Epidermal melanocyte (primary cell): ENCODE data around the gene SEC31A.
A peak's percentile ranks its signal among the peaks of the same experiment; 100 is the strongest.
"Not testable (repeated sequence)": the region's sequence is repeated elsewhere in the genome, so short reads cannot be mapped to it uniquely, and the experiment has no call there.

Experiments used
- DNase-seq: peaks from one replicate; pipeline ENCODE4 v3.0.0; 2011; ENCODE audit warnings: low spot score; ENCODE audit not compliant: insufficient read length

The SEC31A gene

GRCh38 chr4:82833696-82834313 is 57.1 kb downstream of the SEC31A start:
- DNase-seq = no peak

DNA sequence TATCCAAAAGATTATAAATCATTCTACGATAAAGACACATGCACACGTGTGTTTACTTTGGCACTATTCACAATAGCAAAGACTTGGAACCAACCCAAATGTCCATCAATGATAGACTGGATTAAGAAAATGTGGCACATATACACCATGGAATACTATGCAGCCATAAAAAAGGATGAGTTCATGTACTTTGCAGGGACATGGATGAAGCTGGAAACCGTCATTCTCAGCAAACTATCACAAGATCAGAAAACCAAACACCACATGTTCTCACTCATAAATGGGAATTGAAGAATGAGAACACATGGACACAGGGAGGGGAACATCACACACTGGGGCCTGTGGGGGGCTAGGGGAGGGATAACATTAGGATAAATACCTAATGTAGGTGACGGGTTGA is 57.9 kb downstream of the SEC31A start:
- not testable (repeated sequence) for DNase-seq

DNA sequence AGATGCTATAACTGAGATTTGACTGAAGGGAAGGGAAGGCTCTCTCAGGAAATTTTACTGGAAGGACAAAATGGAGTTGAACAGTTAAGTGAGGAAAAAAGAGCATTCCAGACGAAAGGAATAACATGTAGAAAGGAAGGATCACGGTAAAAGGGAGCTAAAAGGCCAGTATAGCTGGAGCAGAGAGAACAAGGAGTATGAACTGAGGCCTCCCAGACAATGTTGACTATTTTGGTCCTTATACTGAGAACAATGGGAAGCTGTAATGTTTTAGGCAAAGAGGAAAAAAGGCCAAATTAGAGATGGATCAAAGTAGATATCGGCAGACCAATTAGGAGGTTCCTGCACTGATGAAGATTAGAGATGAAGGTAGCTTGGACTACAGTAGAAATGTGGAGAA is 65.5 kb downstream of the SEC31A start:
- DNase-seq = no peak

- DNase-seq = no peak
Observed at GRCh38 chr4:82823062-82823461, 67.9 kb downstream of the SEC31A start.

DNA sequence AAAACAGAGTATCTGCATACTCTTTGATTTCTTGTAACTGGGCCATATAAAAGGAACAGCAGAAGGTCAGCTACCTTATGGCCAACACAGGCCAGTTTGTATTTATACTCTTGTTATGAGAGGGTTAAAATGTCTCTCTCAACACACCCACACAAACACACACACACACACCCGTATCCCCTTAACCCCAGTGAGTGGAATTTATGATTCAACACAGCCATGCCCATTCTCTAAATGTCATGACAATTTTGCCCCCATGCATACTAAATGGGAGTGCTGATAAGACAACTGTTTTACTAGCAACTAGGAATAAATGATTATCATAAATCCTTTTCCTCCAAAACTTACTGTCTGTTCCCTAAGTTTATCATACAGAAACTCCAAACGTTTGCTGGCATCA is 70.3 kb downstream of the SEC31A start:
- no peak for DNase-seq

- no peak for DNase-seq
Observed at GRCh38 chr4:82818664-82819662, 72.0 kb downstream of the SEC31A start.

DNA sequence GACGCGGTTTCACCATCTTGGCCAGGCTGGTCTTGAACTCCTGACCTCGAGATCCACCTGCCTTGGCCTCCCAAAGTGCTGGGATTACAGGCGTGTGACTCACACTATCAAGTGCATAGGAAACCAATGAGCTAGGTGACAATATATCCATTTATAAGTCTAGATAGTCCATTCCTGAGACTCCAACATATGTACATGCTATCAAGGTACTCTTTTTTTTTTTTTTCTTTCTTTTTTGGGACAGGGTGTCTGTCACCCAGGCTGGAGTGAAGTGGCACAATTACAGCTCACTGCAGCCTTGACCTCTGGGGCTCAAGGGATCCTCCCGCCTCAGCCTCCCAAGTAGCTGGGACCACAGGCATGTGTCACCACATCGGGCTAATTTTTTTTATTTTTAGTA is 74.1 kb downstream of the SEC31A start:
- not testable (repeated sequence) for DNase-seq

DNA sequence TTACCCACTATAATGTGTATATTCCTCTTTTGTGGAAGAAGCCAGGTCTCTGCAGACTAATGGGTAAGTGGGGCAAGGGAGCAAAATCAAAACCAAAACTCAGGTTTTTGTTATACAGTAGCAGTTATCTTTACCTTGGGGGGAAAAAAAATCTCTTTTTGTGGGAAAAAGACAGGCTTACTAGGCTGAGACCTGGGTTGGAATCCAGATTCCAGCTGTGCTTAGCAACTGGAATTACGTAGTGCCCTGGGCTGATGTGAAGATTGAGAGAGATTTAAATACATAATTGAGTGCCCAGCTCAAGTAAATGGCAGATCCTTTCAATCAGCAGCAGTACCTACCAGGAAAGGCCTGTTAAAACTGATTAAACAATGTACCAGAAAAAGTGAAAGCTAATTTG is 76.9 kb downstream of the SEC31A start:
- DNase-seq = no peak

GRCh38 chr4:82811838-82812341 is 79.1 kb downstream of the SEC31A start:
- DNase-seq = no peak

DNA sequence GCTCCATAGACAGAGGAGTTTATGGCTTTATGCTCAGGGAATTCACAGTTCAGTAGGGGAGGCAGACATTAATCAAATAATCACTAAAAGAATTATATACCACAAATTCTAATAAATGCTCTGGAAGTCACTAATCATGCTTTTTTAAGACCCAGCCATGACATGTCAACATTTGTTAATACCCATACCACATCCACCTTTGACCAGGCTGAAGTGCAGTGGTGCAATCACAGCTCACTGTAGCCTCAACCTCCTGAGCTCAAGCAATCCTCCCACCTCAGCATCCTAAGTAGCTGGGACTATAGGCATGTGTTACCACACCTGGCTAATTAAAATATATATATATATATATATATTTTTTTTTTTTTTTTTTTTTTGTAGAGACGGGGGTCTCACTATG is 79.6 kb downstream of the SEC31A start:
- DNase-seq = no peak

GRCh38 chr4:82810176-82810575 is 80.8 kb downstream of the SEC31A start:
- DNase-seq = no peak

DNA sequence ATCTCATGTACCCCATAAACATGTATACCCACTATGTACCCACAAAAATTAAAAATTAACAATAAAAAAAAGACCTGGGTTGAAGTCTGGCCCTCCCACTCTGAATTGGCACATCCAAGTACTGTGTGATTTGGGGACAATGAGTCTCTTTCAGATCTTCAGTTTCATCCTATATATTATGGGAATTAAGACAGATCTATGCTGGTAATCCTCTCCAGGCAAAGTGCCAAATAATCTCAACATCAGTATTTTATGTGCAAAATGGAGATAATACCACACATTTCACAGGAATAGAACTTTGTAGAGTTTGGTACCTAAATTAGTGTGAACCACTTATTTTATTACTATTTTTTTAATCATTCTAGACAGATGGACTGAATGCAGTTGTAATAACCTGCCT is 81.3 kb downstream of the SEC31A start:
- DNase-seq = no peak

- no peak for DNase-seq
Observed at GRCh38 chr4:82803746-82804145, 87.2 kb downstream of the SEC31A start.

DNA sequence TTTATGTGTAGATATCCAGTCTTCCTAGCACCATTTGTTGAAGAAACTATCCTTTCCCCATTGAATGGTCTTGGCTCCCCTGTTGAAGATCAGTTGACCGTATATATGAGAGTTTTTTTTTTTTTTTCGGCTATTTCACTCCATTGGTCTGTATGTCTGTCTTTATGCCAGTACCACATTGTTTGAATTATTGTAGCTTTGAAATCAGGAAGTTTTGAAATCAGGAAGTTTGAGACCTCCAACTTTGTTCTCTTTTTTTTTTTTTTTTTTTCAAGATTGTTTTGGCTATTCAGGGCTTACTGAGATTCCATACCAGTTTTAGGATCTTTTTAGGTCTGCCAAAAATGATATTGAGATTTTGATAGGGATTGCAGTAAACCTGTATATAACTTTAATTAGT is 88.0 kb downstream of the SEC31A start:
- no peak for DNase-seq

DNA sequence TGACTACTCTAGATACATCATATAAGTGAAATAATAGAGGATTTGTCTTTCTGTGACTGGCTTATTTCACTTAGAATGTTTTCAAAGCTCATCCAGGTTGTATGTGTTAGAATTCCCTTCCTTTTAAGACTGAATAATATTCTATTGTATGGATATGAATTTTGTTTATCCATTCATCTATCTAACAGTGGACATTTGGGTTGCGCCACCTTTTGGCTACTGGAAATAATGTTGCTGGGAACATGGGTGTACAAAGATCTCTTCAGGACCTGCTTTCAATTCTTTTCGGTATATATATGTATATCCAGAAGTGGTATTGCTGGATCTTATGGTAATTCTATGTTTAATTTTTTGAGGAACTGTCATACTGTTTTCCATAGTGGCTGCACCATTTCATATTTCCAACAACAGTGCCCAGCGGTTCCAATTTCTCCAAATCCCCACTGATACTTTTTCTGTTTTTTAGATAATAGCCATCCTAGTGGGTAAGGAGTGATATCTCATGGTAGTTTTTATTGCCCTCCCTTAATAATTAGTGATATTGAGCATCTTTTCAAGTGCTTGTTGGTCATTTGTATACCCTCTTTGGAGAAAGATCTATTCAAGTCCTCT is 88.9 kb downstream of the SEC31A start:
- no peak for DNase-seq

DNA sequence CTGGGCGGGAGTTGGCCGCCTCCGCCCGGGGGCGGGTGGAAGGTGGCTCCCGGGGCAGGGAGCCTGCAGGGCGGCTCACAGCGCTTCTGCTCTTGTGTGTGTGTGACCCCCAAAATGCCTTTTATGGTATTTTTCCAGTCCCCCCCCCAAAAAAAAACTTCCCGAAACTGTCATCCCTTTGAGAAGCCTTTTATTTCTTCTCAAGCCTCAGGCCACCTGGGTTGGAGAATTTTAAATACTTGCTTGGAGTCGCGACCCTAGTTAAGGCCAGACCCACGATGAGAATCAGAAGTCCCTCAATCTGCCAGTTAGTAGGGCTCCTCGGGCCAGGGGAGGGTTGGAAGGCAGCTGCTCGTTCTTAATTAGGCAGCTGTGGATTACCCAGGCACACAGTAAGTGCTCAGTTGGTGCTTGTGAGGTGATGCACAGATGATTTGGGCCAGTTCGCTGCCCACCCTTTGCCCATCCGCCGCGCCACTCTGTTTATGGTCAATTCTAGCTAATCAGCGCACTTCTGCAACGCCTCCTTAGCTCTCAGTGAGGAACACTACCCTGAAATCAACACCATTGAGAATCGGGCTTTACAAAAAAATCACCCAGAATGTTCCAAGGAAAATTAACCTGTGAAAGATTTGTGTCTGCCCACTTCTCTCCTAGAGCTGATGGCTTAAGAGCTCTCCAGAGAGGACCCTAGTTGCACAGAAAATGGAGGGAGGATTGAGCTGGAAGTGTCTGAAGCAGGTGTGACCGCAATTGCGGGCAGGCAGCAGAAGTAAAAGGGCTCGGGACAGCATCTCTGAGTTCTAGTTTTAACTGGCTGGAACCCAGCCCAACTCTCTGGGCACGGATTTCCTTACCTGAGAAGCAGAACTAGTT is 91.7 kb downstream of the SEC31A start:
- no peak for DNase-seq

GRCh38 chr4:82798168-82799005 is 92.6 kb downstream of the SEC31A start, which contains the start of gene SCD5:
Gene SCD5 (minus strand): TSS chr4:82798796. CDS start chr4:82798537, 259 bp downstream.
- DNase-seq = peak; percentile 75

DNA sequence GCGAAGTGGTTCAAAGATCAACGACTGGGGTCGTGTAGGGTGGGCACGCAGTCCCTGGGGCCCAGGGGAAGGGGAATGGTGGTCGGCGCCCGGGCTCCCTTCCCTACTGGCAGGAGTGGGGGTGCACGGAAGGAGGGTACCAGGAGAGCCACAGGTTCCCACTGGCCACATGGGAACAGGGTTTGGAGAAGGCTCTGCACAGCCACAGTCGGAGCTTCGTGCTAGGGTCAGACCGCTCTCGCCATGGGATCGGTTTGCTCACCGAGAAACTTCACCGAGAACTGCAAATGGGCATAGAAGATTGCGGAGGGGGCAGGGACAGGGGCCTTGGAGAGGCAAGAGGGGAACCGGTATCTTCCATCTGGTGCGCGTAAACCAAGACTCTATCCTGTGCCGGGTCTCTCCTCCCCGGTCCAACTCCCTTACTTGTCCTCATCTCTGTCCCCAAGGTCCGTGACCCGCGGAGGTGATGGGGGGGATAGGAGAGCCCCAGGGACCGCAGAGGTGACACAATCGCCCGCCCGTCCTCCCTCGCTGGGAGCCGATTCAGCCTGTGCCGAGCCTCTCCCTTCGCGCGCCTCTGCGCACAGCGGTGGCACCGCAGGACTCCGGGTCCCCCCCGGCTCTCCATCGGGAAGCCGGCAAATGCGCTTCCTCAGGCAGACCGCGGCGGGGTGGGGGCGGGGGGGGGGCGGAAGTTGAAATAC is 93.4 kb downstream of the SEC31A start:
- DNase-seq = no peak

DNA sequence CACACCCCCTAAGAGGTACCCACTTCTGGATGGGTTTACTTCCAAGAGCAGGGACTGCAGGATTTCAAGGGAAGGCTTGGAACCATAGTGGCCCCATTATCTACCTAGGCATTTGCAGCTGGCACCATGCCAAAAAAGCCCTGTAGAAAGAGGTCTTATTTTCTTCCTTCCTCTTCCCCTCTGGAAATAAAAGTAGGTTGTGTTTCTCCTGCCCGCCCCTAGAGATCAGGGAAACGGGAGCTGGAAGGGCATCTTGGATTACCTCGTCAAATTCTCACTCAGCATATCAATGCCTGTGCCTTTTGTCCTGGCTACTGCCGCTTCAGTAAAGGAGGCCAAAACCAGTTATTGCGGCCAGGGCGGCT is 93.9 kb downstream of the SEC31A start:
- DNase-seq = no peak
